ENCODE measurements around the gene TMA16. TPM values are rescaled to one million over a fixed set of nuclear protein-coding genes. Genes with fewer than 3 reads are reported as not detected.

TMA16 gene
- total RNA-seq, 1 donor from 2014 or later: 54.1 TPM

DNA sequence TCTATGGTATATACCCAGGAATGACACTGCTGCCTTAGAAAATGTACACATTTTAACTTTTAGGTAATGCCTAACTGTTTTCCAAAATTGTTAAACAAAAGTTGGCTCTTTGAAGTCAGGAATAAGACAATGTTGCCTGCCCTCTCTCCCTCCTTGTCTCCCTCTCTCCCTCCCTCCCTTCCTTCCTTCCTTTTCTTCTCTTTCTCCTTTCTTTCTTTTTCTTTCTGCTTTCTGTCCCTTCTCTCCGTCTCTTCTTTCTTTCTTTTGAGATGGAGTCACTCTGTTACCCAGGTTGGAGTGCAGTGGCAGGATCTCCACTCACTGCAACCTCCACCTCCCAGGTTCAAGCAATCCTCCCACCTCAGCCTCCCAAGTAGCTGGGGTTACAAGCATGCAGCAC, 4.6 kb upstream of the TMA16 start:
- Mint-ChIP-seq H3K9me3 (no peaks in the 10 kb centered on the region), H3K36me3 (ENCODE audit: low read depth) (peaks cover 9% of the 10 kb centered on the region), H3K4me1 (peaks cover 13% of the 10 kb centered on the region), H3K27me3 (no peaks in the 10 kb centered on the region), H3K27ac (no peak overlapping the region), H3K4me3 (no peak overlapping the region)
- CTCF ChIA-PET: no interaction called here
- DNase-seq: no peak
- TF ChIP-seq, protein P1, sequence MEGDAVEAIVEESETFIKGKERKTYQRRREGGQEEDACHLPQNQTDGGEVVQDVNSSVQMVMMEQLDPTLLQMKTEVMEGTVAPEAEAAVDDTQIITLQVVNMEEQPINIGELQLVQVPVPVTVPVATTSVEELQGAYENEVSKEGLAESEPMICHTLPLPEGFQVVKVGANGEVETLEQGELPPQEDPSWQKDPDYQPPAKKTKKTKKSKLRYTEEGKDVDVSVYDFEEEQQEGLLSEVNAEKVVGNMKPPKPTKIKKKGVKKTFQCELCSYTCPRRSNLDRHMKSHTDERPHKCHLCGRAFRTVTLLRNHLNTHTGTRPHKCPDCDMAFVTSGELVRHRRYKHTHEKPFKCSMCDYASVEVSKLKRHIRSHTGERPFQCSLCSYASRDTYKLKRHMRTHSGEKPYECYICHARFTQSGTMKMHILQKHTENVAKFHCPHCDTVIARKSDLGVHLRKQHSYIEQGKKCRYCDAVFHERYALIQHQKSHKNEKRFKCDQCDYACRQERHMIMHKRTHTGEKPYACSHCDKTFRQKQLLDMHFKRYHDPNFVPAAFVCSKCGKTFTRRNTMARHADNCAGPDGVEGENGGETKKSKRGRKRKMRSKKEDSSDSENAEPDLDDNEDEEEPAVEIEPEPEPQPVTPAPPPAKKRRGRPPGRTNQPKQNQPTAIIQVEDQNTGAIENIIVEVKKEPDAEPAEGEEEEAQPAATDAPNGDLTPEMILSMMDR (IDR thresholded peaks at IDR 0.05): no peak
- ATAC-seq (ENCODE audit: low read depth): no peak
- intact Hi-C loops (cut with micrococcal nuclease): no loop called here
- POLR2A ChIA-PET: no interaction called here

- Mint-ChIP-seq H3K4me3 (peak overlapping the region; percentile 99), H3K27ac (peak overlapping the region; percentile 99), H3K36me3 (ENCODE audit: low read depth) (peaks cover 26% of the 10 kb centered on the region), H3K9me3 (no peaks in the 10 kb centered on the region), H3K27me3 (no peaks in the 10 kb centered on the region), H3K4me1 (peaks cover 37% of the 10 kb centered on the region)
- CTCF ChIA-PET: interaction anchor here (0.7 to 2.5 kb wide), 6 partner anchors 8 to 191 kb away, joined by 3 to 24 read pairs (median 7); no protein-coding TSS in a partner anchor
- POLR2A ChIA-PET: interaction anchor here (0.6 to 2.3 kb wide), 5 partner anchors 46 to 1260 kb away, joined by 8 to 31 read pairs (median 14); partner anchors contain the start of gene NAF1
- intact Hi-C loops (cut with micrococcal nuclease): loop anchor here (1.0 kb wide), 1 partner anchor 8 kb away; no protein-coding TSS in a partner anchor
- no peak for DNase-seq
- ATAC-seq (ENCODE audit: low read depth): no peak
- TF ChIP-seq, protein P1 (IDR thresholded peaks at IDR 0.05): no peak
These were observed 1.5 kb upstream of the TMA16 start for GRCh38 chr4:163492951-163493504.

GRCh38 chr4:163493643-163494359, 689 bp upstream of the TMA16 start:
- POLR2A ChIA-PET: interaction anchor here (0.6 to 2.3 kb wide), 37 partner anchors 8 to 1833 kb away, joined by 3 to 51 read pairs (median 6); partner anchors contain the start of genes MSMO1, NAF1 and TRIM61
- Mint-ChIP-seq H3K4me1 (peaks cover 40% of the 10 kb centered on the region), H3K27me3 (no peaks in the 10 kb centered on the region), H3K36me3 (ENCODE audit: low read depth) (peaks cover 26% of the 10 kb centered on the region), H3K9me3 (no peaks in the 10 kb centered on the region), H3K4me3 (peak overlapping the region; percentile 99), H3K27ac (peak overlapping the region; percentile 99)
- CTCF ChIA-PET: interaction anchor here (0.7 to 2.5 kb wide), 7 partner anchors 9 to 191 kb away, joined by 3 to 24 read pairs (median 7); no protein-coding TSS in a partner anchor
- TF ChIP-seq, protein P1 (IDR thresholded peaks at IDR 0.05): no peak
- intact Hi-C loops (cut with micrococcal nuclease): loop anchor here (1.0 to 2.0 kb wide), 6 partner anchors 8 to 328 kb away; partner anchors contain the start of gene NAF1
- ATAC-seq (ENCODE audit: low read depth) (peak; percentile 17), DNase-seq (peak; percentile 30)

GRCh38 chr4:163495900-163496299, 1.4 kb downstream of the TMA16 start:
- CTCF ChIA-PET: interaction anchor here (1.2 to 2.0 kb wide), 4 partner anchors 9 to 54 kb away, joined by 6 to 10 read pairs (median 8); no protein-coding TSS in a partner anchor
- peak overlapping the region; percentile 83 for H3K4me3 Mint-ChIP-seq
- POLR2A ChIA-PET: interaction anchor here (0.5 to 1.7 kb wide), 19 partner anchors 9 to 1482 kb away, joined by 3 to 8 read pairs (median 4); partner anchors contain the start of gene TRIM61
- ATAC-seq (ENCODE audit: low read depth): peak; percentile 51
- intact Hi-C loops (cut with micrococcal nuclease): loop anchor here (2.0 kb wide), 4 partner anchors 17 to 1617 kb away; partner anchors contain the start of gene TMEM192
- H3K9me3 Mint-ChIP-seq: no peaks in the 10 kb centered on the region
- H3K27me3 Mint-ChIP-seq: no peaks in the 10 kb centered on the region
- TF ChIP-seq, protein P1 (IDR thresholded peaks at IDR 0.05): no peak
- H3K4me1 Mint-ChIP-seq: peaks cover 48% of the 10 kb centered on the region
- peaks cover 31% of the 10 kb centered on the region for H3K36me3 Mint-ChIP-seq (ENCODE audit: low read depth)
- no peak for DNase-seq
- H3K27ac Mint-ChIP-seq: peak overlapping the region; percentile 91

- DNase-seq (no peak), ATAC-seq (ENCODE audit: low read depth) (no peak)
- Mint-ChIP-seq H3K4me1 (peaks cover 71% of the 10 kb centered on the region), H3K27me3 (no peaks in the 10 kb centered on the region), H3K4me3 (no peak overlapping the region), H3K27ac (no peak overlapping the region), H3K9me3 (no peaks in the 10 kb centered on the region), H3K36me3 (ENCODE audit: low read depth) (peaks cover 24% of the 10 kb centered on the region)
- TF ChIP-seq, protein P1 (IDR thresholded peaks at IDR 0.05): no peak
- ChIA-PET POLR2A (no interaction called here), CTCF (no interaction called here)
- intact Hi-C loops (cut with micrococcal nuclease): no loop called here
These were observed 6.1 kb downstream of the TMA16 start for GRCh38 chr4:163500586-163500985.

Measured in activated B cell treated with CpG ODN at 0.5 μM for 24 hours (primary cell).